Endothelial cell of umbilical vein (primary cell): ENCODE data around the gene SCIMP. TPM values are rescaled to one million over a fixed set of nuclear protein-coding genes. Genes with fewer than 3 reads are reported as not detected.

ENCODE experiments used
- BruUV-seq: library from RNA; stranded (reverse); fragments of 400-500 nt; replicated peaks from 2 replicates; lab custom pipeline; 2021; lab: Mats Ljungman, UMichigan
- CTCF ChIA-PET: fragments of 300-600, 350-600 bp; sonication (Branson Sonifier 250); formaldehyde crosslinking; loops from one replicate; lab custom pipeline; 2021; ENCODE audit warnings: antibody characterized with exemption, inconsistent platforms; lab: Charles Lee
- POLR2A ChIA-PET: fragments of 300-600, 350-600 bp; sonication (Branson Sonifier 250); formaldehyde crosslinking; loops from one replicate; lab custom pipeline; 2021; ENCODE audit warnings: antibody characterized with exemption, inconsistent platforms; lab: Charles Lee
- DNase-seq: peaks from one replicate; pipeline ENCODE4 v3.0.0-alpha.2; 2011; ENCODE audit warnings: low read depth, low spot score
- FAIRE-seq: peaks from 2 replicates; lab custom pipeline; 2011; peaks lifted over from hg19 to GRCh38; lab: Jason Lieb, UNC
- H2AFZ ChIP-seq: 2 replicates; pipeline ENCODE4 v1.6.0; 2012; ENCODE audit warnings: low read depth, low read length, control low read depth, inconsistent platforms
- H3K27ac ChIP-seq: 2 replicates; pipeline ENCODE4 v1.5.1; 2011; ENCODE audit warnings: low read depth, mild to moderate bottlenecking, control low read depth, low read length, moderate library complexity; ENCODE audit not compliant: insufficient read depth
- H3K27me3 ChIP-seq, 2 experiments: 2 replicates each; pipeline versions ENCODE4 v1.6.0 to v1.6.1; 2011; ENCODE audit warnings: low read length in 2 of 2, mixed read lengths in 1 of 2; ENCODE audit not compliant: control insufficient read depth in 2 of 2, insufficient read depth in 2 of 2
- H3K36me3 ChIP-seq, 2 experiments: 2 replicates in 1 of 2; 3 replicates in 1 of 2; pipeline ENCODE4 v1.5.1; 2011; ENCODE audit warnings: low read length in 2 of 2, mild to moderate bottlenecking in 1 of 2, moderate library complexity in 1 of 2; ENCODE audit not compliant: control insufficient read depth in 2 of 2, insufficient read depth in 2 of 2; ENCODE audit errors: extremely low read depth in 1 of 2
- H3K4me1 ChIP-seq: 3 replicates; pipeline ENCODE4 v1.5.1; 2011; ENCODE audit warnings: mild to moderate bottlenecking, low read length; ENCODE audit not compliant: control insufficient read depth, insufficient read depth; ENCODE audit errors: extremely low read depth
- H3K4me2 ChIP-seq: 2 replicates; pipeline ENCODE4 v1.6.1; 2011; ENCODE audit warnings: low read length, control low read depth, mixed read lengths; ENCODE audit not compliant: insufficient read depth
- H3K4me3 ChIP-seq, 3 experiments: fragments of 200-600 bp in 1 of 3; sonication (generic), shearing (Covaris generic) in 1 of 3; replicated peaks in 1 of 3; 2 replicates each; pipeline ENCODE4 v1.5.1; 2011 to 2016; ENCODE audit warnings: control low read depth in 3 of 3, low read length in 3 of 3, mild to moderate bottlenecking in 2 of 3, inconsistent platforms in 1 of 3, low read depth in 1 of 3, moderate library complexity in 1 of 3; ENCODE audit not compliant: insufficient read depth in 1 of 3
- H3K79me2 ChIP-seq: 2 replicates; pipeline ENCODE4 v1.6.0; 2012; ENCODE audit warnings: low read length, inconsistent platforms; ENCODE audit not compliant: control insufficient read depth, insufficient read depth
- H3K9ac ChIP-seq: replicated peaks from 2 replicates; pipeline ENCODE3; 2011; ENCODE audit warnings: low read length, control low read depth; ENCODE audit not compliant: insufficient read depth; ENCODE audit errors: extremely low read depth
- H3K9me1 ChIP-seq: replicated peaks from 3 replicates; pipeline ENCODE4 v1.6.0; 2011; ENCODE audit warnings: mild to moderate bottlenecking, low read length; ENCODE audit not compliant: control insufficient read depth, insufficient read depth; ENCODE audit errors: extremely low read depth
- H3K9me3 ChIP-seq: replicated peaks from 2 replicates; pipeline ENCODE4 v1.5.1; 2012; ENCODE audit warnings: low read length, inconsistent platforms; ENCODE audit not compliant: control insufficient read depth, insufficient read depth
- H4K20me1 ChIP-seq: replicated peaks from 2 replicates; pipeline ENCODE3; 2011; ENCODE audit warnings: mild to moderate bottlenecking, low read length; ENCODE audit not compliant: control insufficient read depth, insufficient read depth; ENCODE audit errors: extremely low read depth
- CTCF ChIP-seq, 2 donors: IDR thresholded peaks; 1 replicate in 1 of 2; 2 replicates in 1 of 2; pipeline ENCODE4 v1.5.1; 2011; ENCODE audit warnings: low read length in 2 of 2, mild to moderate bottlenecking in 2 of 2, moderate library complexity in 2 of 2, control low read depth in 1 of 2, inconsistent platforms in 1 of 2, low read depth in 1 of 2; ENCODE audit not compliant: insufficient read depth in 1 of 2; ENCODE audit errors: extremely low read depth in 1 of 2
- EZH2 ChIP-seq: IDR thresholded peaks from 2 replicates; pipeline ENCODE4 v1.6.1; 2012; ENCODE audit warnings: borderline replicate concordance, low read depth, mild to moderate bottlenecking, moderate library complexity, low read length, inconsistent platforms; ENCODE audit not compliant: severe bottlenecking
- FOS ChIP-seq: IDR thresholded peaks from 2 replicates; pipeline ENCODE4 v1.6.1; 2011; ENCODE audit warnings: mild to moderate bottlenecking, low read length, moderate library complexity, borderline replicate concordance; ENCODE audit not compliant: insufficient read depth
- GATA2 ChIP-seq: IDR thresholded peaks from 2 replicates; pipeline ENCODE4 v1.7.0; 2011; ENCODE audit warnings: low read depth, mild to moderate bottlenecking, moderate library complexity, mixed read lengths, low read length; ENCODE audit not compliant: insufficient read length, insufficient read depth
- JUN ChIP-seq: IDR thresholded peaks from 2 replicates; pipeline ENCODE4 v1.6.1; 2011; ENCODE audit warnings: borderline replicate concordance, low read depth; ENCODE audit not compliant: insufficient read length, insufficient read depth
- MYC ChIP-seq: IDR thresholded peaks from one replicate; pipeline ENCODE4 v1.6.1; 2011; ENCODE audit warnings: mild to moderate bottlenecking, low read depth, low read length
- POLR2A ChIP-seq: IDR thresholded peaks from 2 replicates; pipeline ENCODE4 v1.6.1; 2012; ENCODE audit warnings: low read depth, mild to moderate bottlenecking, control low read depth, low read length
- POLR2AphosphoS5 ChIP-seq: IDR thresholded peaks from 2 replicates; pipeline ENCODE4 v1.6.1; 2012; ENCODE audit warnings: low read depth, mild to moderate bottlenecking, control low read depth, low read length, moderate library complexity; ENCODE audit not compliant: insufficient read depth
- dilution Hi-C: fragments of 300-500 bp; cut with MboI; formaldehyde crosslinking; loops from one replicate; pipeline ENCODE4 v1.15.0; 2019; ENCODE audit warnings: low sequenced_read_pairs; ENCODE audit not compliant: extremely low pct_ligation_motif_present
- intact Hi-C: fragments of 100-400 bp; cut with micrococcal nuclease; formaldehyde crosslinking; loops from one replicate; pipeline ENCODE4 v1.10.0; 2022
- polyA plus RNA-seq, 4 experiments: library from polyadenylated mRNA; depleted of rRNA in 3 of 4; stranded (reverse) in 3 of 4; unstranded in 1 of 4; fragments of >200 nt; gene quantifications; 2 replicates each; pipeline versions ENCODE4 v1.2.1 to v1.2.3, GENCODE V29; 2011 to 2012; ENCODE audit warnings: missing spikeins in 1 of 4
- total RNA-seq: library from RNA; stranded (reverse); gene quantifications from 2 replicates; pipeline ENCODE4 v1.2.3, GENCODE V29; 2021
- TF ChIP-seq, protein P1 (sequence below): IDR thresholded peaks from 2 replicates; pipeline ENCODE4 v1.6.1; 2011; ENCODE audit not compliant: insufficient read depth, insufficient read length

The SCIMP gene
- total and polyA plus RNA-seq, 2 donors (not counting 3 experiments of a cell fraction or from before 2014, with no cell fraction given) = not detected

- Histone ChIP-seq H2AFZ (no peak overlapping the region), H3K4me2 (no peak overlapping the region), H3K4me1 (peaks cover 2% of the 10 kb centered on the region), H3K9ac (no peak overlapping the region), H4K20me1 (no peaks in the 10 kb centered on the region), H3K79me2 (no peaks in the 10 kb centered on the region), H3K4me3 (no peak overlapping the region), H3K36me3 (no peaks in the 10 kb centered on the region), H3K9me3 (no peaks in the 10 kb centered on the region), H3K27me3 (no peaks in the 10 kb centered on the region), H3K27ac (no peak overlapping the region), H3K9me1 (no peaks in the 10 kb centered on the region)
- DNase-seq = no peak
- no TSS peak for BruUV-seq
- no peak for FAIRE-seq
- intact Hi-C loops (no loop called here), dilution Hi-C loops (no loop called here)
- no peak for TF ChIP-seq GATA2
- TF ChIP-seq POLR2A = no peak
- TF ChIP-seq FOS = no peak
- TF ChIP-seq POLR2AphosphoS5 = no peak
- TF ChIP-seq JUN = no peak
- no peak for TF ChIP-seq EZH2
- TF ChIP-seq, protein P1, sequence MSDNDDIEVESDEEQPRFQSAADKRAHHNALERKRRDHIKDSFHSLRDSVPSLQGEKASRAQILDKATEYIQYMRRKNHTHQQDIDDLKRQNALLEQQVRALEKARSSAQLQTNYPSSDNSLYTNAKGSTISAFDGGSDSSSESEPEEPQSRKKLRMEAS = no peak
- no peak for TF ChIP-seq MYC
- TF ChIP-seq CTCF (IDR thresholded peaks at IDR 0.05; ENCODE audit: extremely low read depth in 1 of 2, insufficient read depth in 1 of 2, low read depth in 1 of 2, low read length in 2 of 2) = no peak
- POLR2A ChIA-PET = no interaction called here
- CTCF ChIA-PET = interaction anchor here (0.7 to 2.7 kb wide), 8 partner anchors 8 to 200 kb away, joined by 3 to 30 read pairs (median 4); partner anchors contain the start of genes C1QBP and ZNF594
Observed at GRCh38 chr17:5238333-5238732, 3.7 kb upstream of the SCIMP start.
